Esophagus squamous epithelium (tissue), 5 donors: ENCODE results near the gene NCS1. TPM values are rescaled to one million over a fixed set of nuclear protein-coding genes. Genes with fewer than 3 reads are reported as not detected.

Experiments
- DNase-seq: peaks from one replicate; lab custom pipeline; 2025; lab: John Stamatoyannopoulos, UW
- H3K27ac ChIP-seq, 4 donors: fragments of 200-600 bp; sonication (generic); one replicate each; pipeline ENCODE4 v1.5.1; 2016 to 2019; ENCODE audit warnings: mild to moderate bottlenecking in 1 of 4
- H3K27me3 ChIP-seq, 4 donors: fragments of 200-600 bp; sonication (generic); 1 replicate in 3 of 4; 2 replicates in 1 of 4; pipeline versions ENCODE4 v1.5.1 to v1.6.0; 2017 to 2021; ENCODE audit warnings: antibody characterized with exemption in 1 of 4
- H3K36me3 ChIP-seq, 3 donors: fragments of 200-600 bp; sonication (generic); one replicate each; pipeline ENCODE4 v1.5.1; 2016 to 2019
- H3K4me1 ChIP-seq, 3 donors: fragments of 200-600 bp; sonication (generic); one replicate each; pipeline ENCODE4 v1.5.1; 2017 to 2019
- H3K4me3 ChIP-seq, 4 donors: fragments of 200-600 bp; sonication (generic); 1 replicate in 3 of 4; 2 replicates in 1 of 4; pipeline ENCODE4 v1.5.1; 2016 to 2019; ENCODE audit warnings: mild to moderate bottlenecking in 2 of 4, moderate library complexity in 1 of 4
- H3K9me3 ChIP-seq, 3 donors: fragments of 200-600 bp; sonication (generic); one replicate each; pipeline ENCODE4 v1.5.1; 2016 to 2019
- POLR2A ChIP-seq, 4 donors: fragments of 450-650 bp; IDR thresholded peaks; one replicate each; pipeline ENCODE4 v1.6.1; 2017; ENCODE audit warnings: antibody characterized with exemption in 4 of 4, mild to moderate bottlenecking in 4 of 4, moderate library complexity in 3 of 4
- WGBS, 2 donors: methylation state at CpG; one replicate each; pipeline ENCODE4 v1.1.5; 2018; 5-methylcytosine and 5-hydroxymethylcytosine counted together
- intact Hi-C: fragments of 100-400 bp; cut with DNase I; formaldehyde crosslinking; loops from one replicate; pipeline ENCODE4 v1.15.0; 2022
- total RNA-seq, 4 donors: library from RNA; depleted of rRNA; stranded (reverse); fragments of >200 nt; gene quantifications; one replicate each; pipeline ENCODE4 v1.1.0, GENCODE V29; 2016
- TF ChIP-seq, protein P1 (sequence below), 6 experiments: fragments of 450-650 bp in 4 of 6; fragments of 200-600 bp in 2 of 6; sonication (generic) in 2 of 6; IDR thresholded peaks; one replicate each; pipeline ENCODE4 v1.5.1; 2016 to 2019; ENCODE audit warnings: antibody characterized with exemption in 6 of 6, mild to moderate bottlenecking in 4 of 6, moderate library complexity in 4 of 6
- donor health status: DM: yes; HTN: yes; CAD: no.

The NCS1 gene
- total RNA-seq, 4 donors from 2014 or later = 9.3 to 31.3 (median 15.2) TPM

DNA sequence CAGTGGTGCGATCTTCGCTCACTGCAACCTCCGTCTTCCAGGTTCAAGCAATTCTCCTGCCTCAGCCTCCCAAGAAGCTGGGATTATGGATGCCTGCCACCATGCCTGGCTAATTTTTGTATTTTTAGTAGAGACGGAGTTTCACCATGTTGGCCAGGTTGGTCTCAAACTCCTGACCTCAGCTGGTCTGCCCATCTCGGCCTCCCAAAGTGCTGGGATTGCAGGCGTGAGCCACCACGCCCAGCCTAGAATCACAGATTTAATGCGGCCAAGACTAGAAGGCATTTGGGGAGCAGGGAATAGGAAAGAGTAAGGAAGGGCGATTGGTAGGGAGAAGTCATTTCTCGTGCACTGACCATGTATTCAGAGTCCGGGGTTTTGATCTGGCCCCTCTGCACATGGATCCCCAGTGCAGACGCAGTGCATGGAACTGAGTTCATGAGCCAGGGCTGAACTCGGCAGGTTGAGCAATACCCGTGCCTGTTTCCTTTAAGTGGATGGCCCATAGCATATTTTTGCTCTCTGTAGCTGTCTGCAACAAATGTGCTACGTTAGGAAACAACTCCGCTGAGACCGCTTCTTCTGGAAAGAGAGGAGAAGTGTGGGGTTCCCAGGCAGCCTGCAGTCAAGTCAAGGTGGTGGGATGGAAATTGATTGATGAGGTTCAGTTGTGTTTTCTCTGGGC lies 90.0 kb downstream of the NCS1 start:
- Histone ChIP-seq H3K9me3 (no peaks in the 10 kb centered on the region), H3K36me3 (no peaks in the 10 kb centered on the region), H3K4me3 (no peak overlapping the region), H3K4me1 (peaks cover 7 to 46% (median 11%) of the 10 kb centered on the region in 3 donors), H3K27me3 (peaks cover 0 to 87% (median 5%) of the 10 kb centered on the region in 4 donors), H3K27ac (peak overlapping the region in 3 of 4 donors; percentile 76 to 84 (median 79))
- WGBS, 2 donors = 85 to 88% methylated on average over 16 of the region's 17 CpGs
- TF ChIP-seq POLR2A (IDR thresholded peaks at IDR 0.05) = no peak
- TF ChIP-seq, protein P1, sequence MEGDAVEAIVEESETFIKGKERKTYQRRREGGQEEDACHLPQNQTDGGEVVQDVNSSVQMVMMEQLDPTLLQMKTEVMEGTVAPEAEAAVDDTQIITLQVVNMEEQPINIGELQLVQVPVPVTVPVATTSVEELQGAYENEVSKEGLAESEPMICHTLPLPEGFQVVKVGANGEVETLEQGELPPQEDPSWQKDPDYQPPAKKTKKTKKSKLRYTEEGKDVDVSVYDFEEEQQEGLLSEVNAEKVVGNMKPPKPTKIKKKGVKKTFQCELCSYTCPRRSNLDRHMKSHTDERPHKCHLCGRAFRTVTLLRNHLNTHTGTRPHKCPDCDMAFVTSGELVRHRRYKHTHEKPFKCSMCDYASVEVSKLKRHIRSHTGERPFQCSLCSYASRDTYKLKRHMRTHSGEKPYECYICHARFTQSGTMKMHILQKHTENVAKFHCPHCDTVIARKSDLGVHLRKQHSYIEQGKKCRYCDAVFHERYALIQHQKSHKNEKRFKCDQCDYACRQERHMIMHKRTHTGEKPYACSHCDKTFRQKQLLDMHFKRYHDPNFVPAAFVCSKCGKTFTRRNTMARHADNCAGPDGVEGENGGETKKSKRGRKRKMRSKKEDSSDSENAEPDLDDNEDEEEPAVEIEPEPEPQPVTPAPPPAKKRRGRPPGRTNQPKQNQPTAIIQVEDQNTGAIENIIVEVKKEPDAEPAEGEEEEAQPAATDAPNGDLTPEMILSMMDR (IDR thresholded peaks at IDR 0.05) = no peak
- DNase-seq = no peak
- intact Hi-C loops = loop anchor here (10.0 kb wide), 1 partner anchor 73 kb away; no protein-coding TSS in a partner anchor

DNA sequence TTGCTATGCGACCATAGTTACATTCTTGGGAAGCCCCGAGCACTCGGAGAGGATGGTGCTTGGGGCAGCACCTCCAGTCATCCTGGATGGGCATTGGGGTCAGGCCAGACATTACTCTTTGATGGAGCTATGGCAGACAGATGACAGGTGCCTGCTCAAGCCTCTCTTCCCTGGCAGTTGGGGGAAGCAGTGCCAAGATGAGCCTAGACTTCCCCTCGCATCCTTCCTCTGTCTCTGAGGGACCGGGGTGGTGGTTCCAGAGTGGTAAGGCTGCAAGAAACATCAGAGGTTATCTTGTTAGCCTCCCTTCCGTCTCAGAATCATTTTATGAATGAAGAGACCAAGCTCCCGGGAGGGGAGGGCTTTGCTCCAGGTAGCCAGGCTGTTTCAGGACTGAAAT lies 90.6 kb downstream of the NCS1 start:
- WGBS, 2 donors = 60 to 89% methylated on average over 4 to 7 of the region's 7 CpGs
- H3K27ac ChIP-seq = peak overlapping the region in 3 of 4 donors; percentile 76 to 84 (median 79)
- H3K4me1 ChIP-seq = peaks cover 7 to 46% (median 11%) of the 10 kb centered on the region in 3 donors
- no peaks in the 10 kb centered on the region for H3K9me3 ChIP-seq
- no peak for TF ChIP-seq POLR2A (IDR thresholded peaks at IDR 0.05)
- TF ChIP-seq, protein P1 (IDR thresholded peaks at IDR 0.05) = no peak
- intact Hi-C loops = loop anchor here (10.0 kb wide), 1 partner anchor 72 kb away; no protein-coding TSS in a partner anchor
- DNase-seq = no peak
- H3K27me3 ChIP-seq = peaks cover 0 to 88% (median 5%) of the 10 kb centered on the region in 4 donors
- no peak overlapping the region for H3K4me3 ChIP-seq
- H3K36me3 ChIP-seq = no peaks in the 10 kb centered on the region

DNA sequence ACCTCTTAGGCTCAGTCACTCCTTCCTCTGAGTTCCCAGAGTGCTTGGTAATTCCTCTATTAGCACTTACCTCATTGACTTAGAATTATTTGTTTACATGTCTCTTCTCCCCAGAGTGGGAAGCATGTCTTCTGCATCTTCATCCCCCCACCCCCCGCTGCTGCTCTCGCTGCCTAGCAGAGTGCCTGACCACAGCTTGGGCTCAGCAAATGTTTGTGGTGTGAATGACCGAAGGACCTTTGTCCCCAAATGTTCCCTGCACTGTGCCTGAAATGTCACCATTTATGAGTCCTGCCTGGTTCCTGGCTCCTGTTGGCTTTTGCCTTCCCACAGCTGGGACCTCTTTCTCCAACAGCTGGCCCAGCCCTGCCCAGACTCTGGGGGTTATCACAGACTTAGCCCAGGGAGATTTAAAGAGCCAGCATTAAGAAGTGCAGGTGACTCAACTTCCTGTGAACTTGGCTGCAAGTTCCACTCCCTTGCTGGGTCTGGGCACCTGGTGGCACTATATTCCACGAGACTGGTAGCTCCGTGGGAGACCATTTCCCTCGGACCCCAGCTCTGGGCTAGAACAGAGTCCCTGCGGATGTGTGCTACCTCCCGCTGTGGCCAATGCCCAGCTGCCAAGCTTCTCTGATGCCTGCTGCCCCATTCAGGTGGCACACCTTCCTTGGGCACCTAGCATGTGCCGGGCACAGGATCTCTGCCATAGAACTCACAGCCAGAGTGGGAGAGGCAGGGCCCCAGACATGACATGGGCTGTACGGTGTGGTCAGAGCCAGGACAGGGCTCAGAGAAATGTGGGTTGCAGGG lies 91.6 kb downstream of the NCS1 start:
- Histone ChIP-seq H3K4me3 (no peak overlapping the region), H3K27me3 (peaks cover 0 to 94% (median 5%) of the 10 kb centered on the region in 4 donors), H3K27ac (peak overlapping the region in 3 of 4 donors; percentile 54 to 84 (median 79)), H3K36me3 (no peaks in the 10 kb centered on the region), H3K4me1 (peaks cover 7 to 52% (median 17%) of the 10 kb centered on the region in 3 donors), H3K9me3 (no peaks in the 10 kb centered on the region)
- intact Hi-C loops = loop anchor here (10.0 kb wide), 1 partner anchor 71 kb away; no protein-coding TSS in a partner anchor
- WGBS, 2 donors = 53 to 75% methylated on average over 3 to 4 of the region's 10 CpGs
- DNase-seq = no peak
- TF ChIP-seq, protein P1 (IDR thresholded peaks at IDR 0.05) = no peak
- TF ChIP-seq POLR2A (IDR thresholded peaks at IDR 0.05) = no peak

DNA sequence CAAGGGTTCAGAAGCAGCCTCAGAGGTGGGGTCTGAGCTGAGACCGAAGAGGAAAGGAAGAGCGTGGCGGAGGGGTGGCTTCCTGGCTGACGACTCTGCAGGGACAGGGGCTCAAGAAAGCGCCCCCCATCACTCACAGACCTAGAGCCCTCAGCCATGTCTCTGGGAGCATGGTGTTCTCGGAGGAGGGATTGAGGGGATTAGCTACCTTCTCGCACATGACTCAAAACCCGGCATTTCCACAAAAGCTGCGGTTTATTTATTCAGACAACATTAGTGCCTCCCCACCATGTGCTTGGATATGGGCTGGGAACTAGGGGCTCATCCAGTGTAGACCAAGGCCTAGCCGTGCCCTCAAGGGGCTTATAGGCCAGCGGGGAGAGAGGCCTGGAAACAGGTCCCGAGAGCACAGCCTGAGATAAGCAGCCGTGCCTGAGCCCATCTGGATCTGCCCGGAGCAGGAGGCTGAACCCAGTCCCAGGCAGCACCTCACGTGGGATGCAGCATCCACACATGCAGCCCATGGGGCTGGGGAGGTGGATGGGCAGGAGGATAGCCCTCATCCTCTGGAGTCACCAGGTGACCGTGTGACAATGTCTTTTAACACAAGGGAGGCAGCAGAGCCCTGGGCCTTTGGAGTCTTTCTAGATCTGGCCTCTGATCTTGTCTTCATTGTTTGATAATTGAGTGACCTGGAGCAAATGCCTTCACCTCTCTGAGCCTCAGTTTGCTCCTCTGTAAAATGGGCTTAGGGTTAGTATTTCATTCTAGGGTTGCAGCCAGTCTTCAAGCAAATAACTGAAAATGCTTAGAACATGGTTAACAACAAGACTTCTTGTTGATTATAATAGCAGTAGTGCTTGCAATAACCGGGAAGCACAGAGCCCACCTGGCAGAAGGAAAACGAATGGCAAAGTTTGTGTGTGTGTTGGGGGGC lies 92.5 kb downstream of the NCS1 start:
- Histone ChIP-seq H3K36me3 (no peaks in the 10 kb centered on the region), H3K4me1 (peaks cover 7 to 54% (median 17%) of the 10 kb centered on the region in 3 donors), H3K27me3 (peaks cover 0 to 88% (median 5%) of the 10 kb centered on the region in 4 donors), H3K27ac (peak overlapping the region in 3 of 4 donors; percentile 79 to 90 (median 84)), H3K4me3 (peak overlapping the region in 2 of 4 donors; percentile 47 to 65), H3K9me3 (no peaks in the 10 kb centered on the region)
- DNase-seq = no peak
- 54 to 63% methylated on average over 11 to 15 of the region's 18 CpGs for WGBS, 2 donors
- TF ChIP-seq, protein P1 (IDR thresholded peaks at IDR 0.05) = no peak
- TF ChIP-seq POLR2A (IDR thresholded peaks at IDR 0.05) = no peak
- intact Hi-C loops = loop anchor here (10.0 kb wide), 1 partner anchor 70 kb away; no protein-coding TSS in a partner anchor
